GM18511 (cell line): ENCODE measurements around the gene CELF1.
"Not testable (repeated sequence)": the region's sequence is repeated elsewhere in the genome, so short reads cannot be mapped to it uniquely, and the experiment has no call there.

Experiments
- ATAC-seq: cut with Tn5 transposase; IDR thresholded peaks from one replicate; pipeline ENCODE4 v1.9.1; 2021; ENCODE audit warnings: mild to moderate bottlenecking, moderate library complexity; ENCODE audit not compliant: unreplicated experiment

The CELF1 gene

GRCh38 chr11:47577460-47578041 is 24.6 kb upstream of the CELF1 start:
- ATAC-seq = no peak

- no peak for ATAC-seq
Observed at GRCh38 chr11:47573321-47573720, 20.4 kb upstream of the CELF1 start.

GRCh38 chr11:47572715-47573255 is 19.9 kb upstream of the CELF1 start:
- ATAC-seq = no peak

GRCh38 chr11:47571895-47572294 is 19.0 kb upstream of the CELF1 start:
- no peak for ATAC-seq

GRCh38 chr11:47571357-47571729 is 18.4 kb upstream of the CELF1 start:
- no peak for ATAC-seq

- no peak for ATAC-seq
Observed at GRCh38 chr11:47570651-47571356, 17.9 kb upstream of the CELF1 start.

- ATAC-seq = no peak
Observed at GRCh38 chr11:47569646-47570045, 16.7 kb upstream of the CELF1 start.

GRCh38 chr11:47566149-47566698 is 13.3 kb upstream of the CELF1 start:
- peak; percentile 15 for ATAC-seq

- ATAC-seq = peak; percentile 91
Observed at GRCh38 chr11:47565340-47566148, 12.6 kb upstream of the CELF1 start, which contains the start of gene PTPMT1. PTPMT1 (plus strand) TSS chr11:47565599; CDS start chr11:47565623, 24 bp downstream.

GRCh38 chr11:47564933-47565339 is 12.0 kb upstream of the CELF1 start:
- peak; percentile 11 for ATAC-seq

GRCh38 chr11:47564366-47564765 is 11.4 kb upstream of the CELF1 start:
- not testable (repeated sequence) for ATAC-seq

GRCh38 chr11:47562393-47562792 is 9.5 kb upstream of the CELF1 start:
- ATAC-seq = not testable (repeated sequence)

GRCh38 chr11:47560426-47560825 is 7.5 kb upstream of the CELF1 start:
- ATAC-seq = no peak

GRCh38 chr11:47558695-47559094 is 5.8 kb upstream of the CELF1 start:
- no peak for ATAC-seq

- not testable (repeated sequence) for ATAC-seq
Observed at GRCh38 chr11:47557004-47557403, 4.1 kb upstream of the CELF1 start.

GRCh38 chr11:47553406-47553743 is 443 bp upstream of the CELF1 start:
- ATAC-seq = peak; percentile 45

- no peak for ATAC-seq
Observed at GRCh38 chr11:47552056-47552565, 821 bp downstream of the CELF1 start.

GRCh38 chr11:47551086-47551485 is 1.8 kb downstream of the CELF1 start:
- no peak for ATAC-seq

- no peak for ATAC-seq
Observed at GRCh38 chr11:47550288-47551047, 2.5 kb downstream of the CELF1 start.

GRCh38 chr11:47546274-47546673 is 6.7 kb downstream of the CELF1 start:
- not testable (repeated sequence) for ATAC-seq
